B cell (primary cell): ENCODE data around the gene CCDC124.

Experiments
- CTCF ChIP-seq: fragments of 200-600 bp; IDR thresholded peaks from one replicate; pipeline ENCODE4 v1.8.0; 2022; ENCODE audit warnings: antibody characterized with exemption, mild to moderate bottlenecking
- EZH2 ChIP-seq: IDR thresholded peaks from 2 replicates; pipeline ENCODE4 v1.6.1; 2012; ENCODE audit warnings: borderline replicate concordance, low read depth, mild to moderate bottlenecking, moderate library complexity, low read length; ENCODE audit not compliant: insufficient read depth, poor library complexity, severe bottlenecking

GRCh38 chr19:17929056-17929455 is 3.8 kb upstream of the CCDC124 start:
- TF ChIP-seq CTCF (no peak), EZH2 (no peak)
